A549 (cell line): ENCODE data around the gene TNP1. TPM values are rescaled to one million over a fixed set of nuclear protein-coding genes. Genes with fewer than 3 reads are reported as not detected.

Experiments used
- ATAC-seq, 2 experiments: fragments of 200-7000 bp in 1 of 2; fragments of >200 bp in 1 of 2; cut with Nextera tagmentation in 1 of 2; cut with Tn5 transposase in 1 of 2; 3 replicates each; pipeline versions ENCODE4 v1.8.0 to v1.9.1; 2018 to 2020; ENCODE audit warnings: mild to moderate bottlenecking in 1 of 2, moderate library complexity in 1 of 2
- CTCF ChIA-PET: fragments of 300-600 bp; sonication (Branson Sonifier 250); formaldehyde crosslinking; extraction: SDS; loops from one replicate; lab custom pipeline; 2021; ENCODE audit warnings: antibody characterized with exemption, inconsistent platforms; lab: Yijun Ruan, JAX
- POLR2A ChIA-PET: fragments of 350-600 bp; formaldehyde crosslinking; extraction: SDS; loops from one replicate; lab custom pipeline; 2021; ENCODE audit warnings: antibody characterized with exemption, inconsistent platforms; lab: Yijun Ruan, JAX
- DNase-seq, 2 experiments: peaks; one replicate each; pipeline versions ENCODE4 v3.0.0 to v3.0.0-alpha.2; 2011 to 2016; ENCODE audit warnings: low read depth in 1 of 2, low spot score in 1 of 2
- FAIRE-seq: peaks from 2 replicates; lab custom pipeline; 2011; peaks lifted over from hg19 to GRCh38; lab: Jason Lieb, UNC
- H3K27ac ChIP-seq, 2 experiments: fragments of >200 bp; sonication (Bioruptor Twin); formaldehyde crosslinking; 3 replicates each; pipeline ENCODE4 v1.5.1; 2016 to 2017
- H3K4me1 ChIP-seq: fragments of >200 bp; sonication (Bioruptor Twin); formaldehyde crosslinking; 3 replicates; pipeline ENCODE4 v1.6.1; 2016
- H3K4me2 ChIP-seq: fragments of >200 bp; sonication (Bioruptor Twin); formaldehyde crosslinking; 3 replicates; pipeline ENCODE4 v1.6.1; 2016
- H3K4me3 ChIP-seq: fragments of >200 bp; sonication (Bioruptor Twin); formaldehyde crosslinking; 3 replicates; pipeline ENCODE4 v1.5.1; 2016
- H3K9me3 ChIP-seq: fragments of >200 bp; sonication (Bioruptor Twin); formaldehyde crosslinking; 3 replicates; pipeline ENCODE4 v1.6.1; 2016
- BHLHE40 ChIP-seq: IDR thresholded peaks from 2 replicates; pipeline ENCODE4 v1.6.1; 2012; ENCODE audit warnings: low read depth, low read length, inconsistent platforms
- CBX8 ChIP-seq: fragments of 200-600 bp; sonication (generic); IDR thresholded peaks from 2 replicates; pipeline ENCODE4 v1.6.1; 2016
- EHF ChIP-seq: fragments of 250-450 bp; sonication (Bioruptor Pico); IDR thresholded peaks from 2 replicates; pipeline ENCODE4 v1.5.0; 2020; ENCODE audit warnings: mild to moderate bottlenecking
- FOXS1 ChIP-seq: fragments of 250-450 bp; sonication (Bioruptor Pico); IDR thresholded peaks from 2 replicates; pipeline ENCODE4 v1.5.0; 2020; ENCODE audit warnings: mild to moderate bottlenecking, moderate library complexity
- HDAC2 ChIP-seq: fragments of 200-600 bp; sonication (generic); IDR thresholded peaks from 2 replicates; pipeline ENCODE4 v1.6.1; 2016
- HOXA7 ChIP-seq: fragments of 250-450 bp; sonication (Bioruptor Pico); IDR thresholded peaks from 2 replicates; pipeline ENCODE4 v1.5.0; 2020; ENCODE audit warnings: mild to moderate bottlenecking, moderate library complexity
- HOXB5 ChIP-seq: fragments of 250-450 bp; sonication (Bioruptor Pico); IDR thresholded peaks from 2 replicates; pipeline ENCODE4 v1.5.0; 2020; ENCODE audit warnings: mild to moderate bottlenecking, moderate library complexity
- JUN ChIP-seq, 2 experiments: fragments of >200 bp; sonication (Bioruptor Twin); formaldehyde crosslinking; IDR thresholded peaks; 2 replicates in 1 of 2; 3 replicates in 1 of 2; pipeline ENCODE4 v1.6.1; 2016 to 2017
- KDM1A ChIP-seq: fragments of 200-600 bp; sonication (generic); IDR thresholded peaks from 2 replicates; pipeline ENCODE4 v1.6.1; 2016; ENCODE audit warnings: low read depth, mild to moderate bottlenecking
- MAFK ChIP-seq: fragments of 450-650 bp; IDR thresholded peaks from 2 replicates; pipeline ENCODE4 v1.6.1; 2014; ENCODE audit not compliant: partially characterized antibody
- MAZ ChIP-seq: fragments of 150-350 bp; IDR thresholded peaks from 2 replicates; pipeline ENCODE4 v1.6.1; 2014; ENCODE audit warnings: antibody characterized with exemption, low read depth, low read length, borderline replicate concordance
- NPAS2 ChIP-seq: fragments of 250-450 bp; sonication (Bioruptor Pico); IDR thresholded peaks from 2 replicates; pipeline ENCODE4 v1.8.0; 2022; ENCODE audit warnings: mild to moderate bottlenecking, moderate library complexity, borderline replicate concordance
- NR3C1 ChIP-seq: fragments of >200 bp; sonication (Bioruptor Twin); formaldehyde crosslinking; IDR thresholded peaks from 3 replicates; pipeline ENCODE4 v1.6.1; 2017
- POLR2A ChIP-seq: IDR thresholded peaks from 2 replicates; pipeline ENCODE4 v1.6.1; 2012; ENCODE audit warnings: mild to moderate bottlenecking, low read length
- POLR2AphosphoS2 ChIP-seq: conservative IDR thresholded peaks from 2 replicates; pipeline ENCODE4 v1.6.1; 2012; ENCODE audit warnings: low read length, improper control_type of control experiment, inconsistent platforms
- RCOR1 ChIP-seq: fragments of 150-350 bp; IDR thresholded peaks from 2 replicates; pipeline ENCODE4 v1.6.1; 2014; ENCODE audit warnings: antibody characterized with exemption, low read length, low read depth
- RFX5 ChIP-seq: fragments of 450-650 bp; IDR thresholded peaks from 2 replicates; pipeline ENCODE4 v1.7.1; 2014; ENCODE audit warnings: antibody characterized with exemption, mild to moderate bottlenecking, moderate library complexity
- SMC3 ChIP-seq: fragments of >200 bp; sonication (Bioruptor Twin); formaldehyde crosslinking; IDR thresholded peaks from 3 replicates; pipeline ENCODE4 v1.6.1; 2018; ENCODE audit warnings: inconsistent platforms
- SREBF2 ChIP-seq: fragments of 450-650 bp; IDR thresholded peaks from 2 replicates; pipeline ENCODE4 v1.6.1; 2014; ENCODE audit warnings: mild to moderate bottlenecking, moderate library complexity
- TFCP2L1 ChIP-seq: fragments of 250-450 bp; sonication (Bioruptor Pico); IDR thresholded peaks from 2 replicates; pipeline ENCODE4 v1.5.0; 2021; ENCODE audit warnings: mild to moderate bottlenecking
- TP53 ChIP-seq: fragments of 250-450 bp; sonication (Bioruptor Pico); IDR thresholded peaks from 2 replicates; pipeline ENCODE4 v1.5.0; 2021; ENCODE audit warnings: mild to moderate bottlenecking, moderate library complexity
- ZC3H11A ChIP-seq: fragments of 450-650 bp; IDR thresholded peaks from 2 replicates; pipeline ENCODE4 v1.6.1; 2014; ENCODE audit warnings: antibody characterized with exemption, mild to moderate bottlenecking
- WGBS: methylation state at CpG from one replicate; pipeline ENCODE4 v1.1.6; 2017; ENCODE audit errors: missing lambda C conversion rate; 5-methylcytosine and 5-hydroxymethylcytosine counted together
- polyA plus RNA-seq, 4 experiments: library from polyadenylated mRNA; depleted of rRNA in 3 of 4; stranded (reverse); fragments of >200 nt; fragmentation: RNase III in 1 of 4; extraction: RNeasy Plus Mini Kit Qiagen cat#74134 plus additional on column Dnase treatment in 1 of 4; gene quantifications; 2 replicates in 3 of 4; 3 replicates in 1 of 4; pipeline ENCODE4 v1.2.3, GENCODE V29; 2011 to 2017
- TF ChIP-seq, protein P1 (sequence below): fragments of >200 bp; sonication (Bioruptor Twin); formaldehyde crosslinking; IDR thresholded peaks from 2 replicates; pipeline ENCODE4 v1.6.1; 2016
- TF ChIP-seq, protein P2 (sequence below): fragments of 250-450 bp; sonication (Bioruptor Pico); IDR thresholded peaks from 2 replicates; pipeline ENCODE4 v1.5.0; 2020; ENCODE audit warnings: low read depth, mild to moderate bottlenecking, moderate library complexity
- TF ChIP-seq, protein P3 (sequence below): IDR thresholded peaks from 2 replicates; pipeline ENCODE4 v1.6.1; 2012
- TF ChIP-seq, protein P4 (sequence below): fragments of >200 bp; sonication (Bioruptor Twin); formaldehyde crosslinking; IDR thresholded peaks from 3 replicates; pipeline ENCODE4 v1.6.1; 2016

The TNP1 gene
- polyA plus RNA-seq, 2 of the 4 experiments (the other 2 are of a cell fraction): not detected

DNA sequence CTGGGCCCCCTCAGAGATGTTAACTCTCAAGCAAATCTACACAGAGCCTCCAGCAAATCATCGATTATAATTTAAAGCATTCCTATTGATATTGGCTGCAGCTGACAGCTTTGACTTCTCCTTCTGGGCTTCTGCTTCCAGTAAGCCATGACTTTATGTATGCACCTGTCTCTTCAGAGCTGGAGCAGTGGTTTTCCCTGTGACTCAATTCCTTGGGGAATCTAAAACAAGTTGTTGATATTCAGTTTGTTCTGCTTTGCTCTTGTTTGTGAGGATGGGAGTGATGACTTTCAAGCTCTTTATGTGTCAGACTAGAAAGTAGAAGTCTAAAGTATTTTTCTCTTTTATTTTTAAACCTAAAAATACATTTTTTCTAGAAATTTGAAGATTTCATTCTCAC lies 45.1 kb upstream of the TNP1 start:
- TF ChIP-seq MAZ (no peak), BHLHE40 (no peak), RCOR1 (no peak), NPAS2 (no peak), HDAC2 (no peak), TP53 (CRISPR knock-in tag) (no peak), NR3C1 (no peak), POLR2AphosphoS2 (no peak), HOXA7 (no peak), RFX5 (no peak), CBX8 (no peak), SMC3 (no peak), SREBF2 (no peak)
- POLR2A ChIA-PET: no interaction called here
- Histone ChIP-seq H3K27ac (no peak overlapping the region), H3K4me3 (no peak overlapping the region), H3K4me2 (no peak overlapping the region), H3K9me3 (peaks cover 3% of the 10 kb centered on the region; the same call in 1 of the 3 replicates), H3K4me1 (no peaks in the 10 kb centered on the region)
- DNase-seq (no peak), ATAC-seq (no peak), FAIRE-seq (no peak)
- CTCF ChIA-PET: no interaction called here
- whole genome bisulfite sequencing: 77% methylated on average over 1 of the region's 1 CpG

DNA sequence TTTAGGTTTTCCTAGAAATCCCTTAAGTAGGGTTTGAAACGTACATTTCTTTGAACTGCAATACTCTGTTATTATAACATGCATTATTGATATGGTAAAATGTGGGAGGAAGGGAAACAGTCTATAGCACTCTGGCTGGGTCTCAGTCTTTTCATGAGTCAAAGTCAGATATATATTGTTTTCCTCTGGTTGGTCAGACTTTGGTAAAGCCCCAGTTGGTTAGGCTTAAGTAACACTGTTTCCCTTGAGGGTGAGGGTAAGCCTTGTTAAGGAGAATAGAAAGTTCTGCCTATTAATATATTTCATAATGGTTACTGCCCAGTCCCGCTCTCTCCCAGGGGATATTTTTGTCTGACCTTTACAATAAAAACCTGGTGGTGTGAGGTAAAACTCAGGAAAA lies 44.7 kb upstream of the TNP1 start:
- Histone ChIP-seq H3K4me2 (no peak overlapping the region), H3K4me1 (no peaks in the 10 kb centered on the region), H3K27ac (no peak overlapping the region), H3K9me3 (peaks cover 3% of the 10 kb centered on the region; the same call in 1 of the 3 replicates), H3K4me3 (no peak overlapping the region)
- ATAC-seq (no peak), FAIRE-seq (no peak), DNase-seq (no peak)
- POLR2A ChIA-PET: no interaction called here
- WGBS: 23% methylated on average over 2 of the region's 2 CpGs
- TF ChIP-seq EHF (CRISPR knock-in tag): no peak
- TF ChIP-seq HOXB5 (CRISPR knock-in tag): no peak
- TF ChIP-seq BHLHE40: no peak
- TF ChIP-seq TFCP2L1 (CRISPR knock-in tag): no peak
- no peak for TF ChIP-seq HDAC2
- TF ChIP-seq, protein P1, sequence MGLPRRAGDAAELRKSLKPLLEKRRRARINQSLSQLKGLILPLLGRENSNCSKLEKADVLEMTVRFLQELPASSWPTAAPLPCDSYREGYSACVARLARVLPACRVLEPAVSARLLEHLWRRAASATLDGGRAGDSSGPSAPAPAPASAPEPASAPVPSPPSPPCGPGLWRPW: no peak
- TF ChIP-seq, protein P2, sequence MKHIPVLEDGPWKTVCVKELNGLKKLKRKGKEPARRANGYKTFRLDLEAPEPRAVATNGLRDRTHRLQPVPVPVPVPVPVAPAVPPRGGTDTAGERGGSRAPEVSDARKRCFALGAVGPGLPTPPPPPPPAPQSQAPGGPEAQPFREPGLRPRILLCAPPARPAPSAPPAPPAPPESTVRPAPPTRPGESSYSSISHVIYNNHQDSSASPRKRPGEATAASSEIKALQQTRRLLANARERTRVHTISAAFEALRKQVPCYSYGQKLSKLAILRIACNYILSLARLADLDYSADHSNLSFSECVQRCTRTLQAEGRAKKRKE (CRISPR knock-in tag): no peak
- no peak for TF ChIP-seq MAFK
- TF ChIP-seq KDM1A: no peak
- no peak for TF ChIP-seq FOXS1
- TF ChIP-seq, protein P3, sequence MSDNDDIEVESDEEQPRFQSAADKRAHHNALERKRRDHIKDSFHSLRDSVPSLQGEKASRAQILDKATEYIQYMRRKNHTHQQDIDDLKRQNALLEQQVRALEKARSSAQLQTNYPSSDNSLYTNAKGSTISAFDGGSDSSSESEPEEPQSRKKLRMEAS: no peak
- TF ChIP-seq JUN (IDR thresholded peaks at IDR 0.05): no peak
- CTCF ChIA-PET: no interaction called here

DNA sequence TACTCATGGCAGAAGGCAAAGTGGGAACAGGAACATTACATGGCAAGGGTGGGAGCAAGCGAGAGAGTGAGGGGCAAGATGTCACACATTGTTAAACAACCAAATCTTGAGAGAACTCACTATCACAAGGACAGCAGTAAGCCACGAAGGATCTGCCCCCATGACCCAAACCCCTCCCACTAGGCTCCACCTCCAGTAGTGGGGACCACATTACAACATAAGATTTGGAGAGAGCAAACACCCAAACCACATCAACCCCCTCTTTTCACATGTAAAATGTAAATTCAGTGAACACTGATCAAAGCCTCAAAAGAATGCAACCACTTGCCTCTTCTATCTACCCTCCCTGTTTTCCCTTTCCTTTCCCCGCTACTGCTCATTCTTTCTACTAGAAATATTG lies 43.6 kb upstream of the TNP1 start:
- ChIA-PET CTCF (no interaction called here), POLR2A (no interaction called here)
- no peak overlapping the region for H3K4me3 ChIP-seq
- ATAC-seq (no peak), DNase-seq (no peak), FAIRE-seq (no peak)
- TF ChIP-seq ZC3H11A (no peak), POLR2A (no peak), FOXS1 (no peak)
- TF ChIP-seq, protein P4, sequence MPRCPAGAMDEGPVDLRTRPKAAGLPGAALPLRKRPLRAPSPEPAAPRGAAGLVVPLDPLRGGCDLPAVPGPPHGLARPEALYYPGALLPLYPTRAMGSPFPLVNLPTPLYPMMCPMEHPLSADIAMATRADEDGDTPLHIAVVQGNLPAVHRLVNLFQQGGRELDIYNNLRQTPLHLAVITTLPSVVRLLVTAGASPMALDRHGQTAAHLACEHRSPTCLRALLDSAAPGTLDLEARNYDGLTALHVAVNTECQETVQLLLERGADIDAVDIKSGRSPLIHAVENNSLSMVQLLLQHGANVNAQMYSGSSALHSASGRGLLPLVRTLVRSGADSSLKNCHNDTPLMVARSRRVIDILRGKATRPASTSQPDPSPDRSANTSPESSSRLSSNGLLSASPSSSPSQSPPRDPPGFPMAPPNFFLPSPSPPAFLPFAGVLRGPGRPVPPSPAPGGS: no peak
- no peaks in the 10 kb centered on the region for H3K4me1 ChIP-seq
- 38% methylated on average over 3 of the region's 3 CpGs for WGBS
- H3K9me3 ChIP-seq: peaks cover 3% of the 10 kb centered on the region; the same call in 1 of the 3 replicates
- no peak overlapping the region for H3K27ac ChIP-seq
- no peak overlapping the region for H3K4me2 ChIP-seq
